GM12892 (cell line): Measurements from ENCODE around the gene TIAL1. TPM values are rescaled to one million over a fixed set of nuclear protein-coding genes. Genes with fewer than 3 reads are reported as not detected.

ENCODE experiments used
- DNase-seq: peaks from one replicate; pipeline ENCODE4 v3.0.0; 2011; ENCODE audit not compliant: insufficient read length
- FAIRE-seq: peaks from 2 replicates; lab custom pipeline; 2011; peaks lifted over from hg19 to GRCh38; lab: Jason Lieb, UNC
- POLR2A ChIP-seq: IDR thresholded peaks from 2 replicates; pipeline ENCODE4 v1.6.1; 2011; ENCODE audit warnings: low read depth, low read length, control low read depth
- POLR2AphosphoS5 ChIP-seq: IDR thresholded peaks from 2 replicates; pipeline ENCODE4 v1.6.1; 2011; ENCODE audit warnings: low read depth, low read length, control low read depth
- TAF1 ChIP-seq: IDR thresholded peaks from 2 replicates; pipeline ENCODE4 v1.6.1; 2011; ENCODE audit warnings: low read depth, mild to moderate bottlenecking, control low read depth, low read length, borderline replicate concordance
- polyA plus RNA-seq: library from polyadenylated mRNA; unstranded; fragments of >200 nt; gene quantifications from one replicate; pipeline ENCODE4 v1.2.1, GENCODE V29; 2012; ENCODE audit warnings: missing spikeins, inconsistent platforms; ENCODE audit not compliant: missing spikeins

Gene TIAL1, protein sequence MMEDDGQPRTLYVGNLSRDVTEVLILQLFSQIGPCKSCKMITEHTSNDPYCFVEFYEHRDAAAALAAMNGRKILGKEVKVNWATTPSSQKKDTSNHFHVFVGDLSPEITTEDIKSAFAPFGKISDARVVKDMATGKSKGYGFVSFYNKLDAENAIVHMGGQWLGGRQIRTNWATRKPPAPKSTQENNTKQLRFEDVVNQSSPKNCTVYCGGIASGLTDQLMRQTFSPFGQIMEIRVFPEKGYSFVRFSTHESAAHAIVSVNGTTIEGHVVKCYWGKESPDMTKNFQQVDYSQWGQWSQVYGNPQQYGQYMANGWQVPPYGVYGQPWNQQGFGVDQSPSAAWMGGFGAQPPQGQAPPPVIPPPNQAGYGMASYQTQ
- polyA plus RNA-seq: 120 TPM

DNA sequence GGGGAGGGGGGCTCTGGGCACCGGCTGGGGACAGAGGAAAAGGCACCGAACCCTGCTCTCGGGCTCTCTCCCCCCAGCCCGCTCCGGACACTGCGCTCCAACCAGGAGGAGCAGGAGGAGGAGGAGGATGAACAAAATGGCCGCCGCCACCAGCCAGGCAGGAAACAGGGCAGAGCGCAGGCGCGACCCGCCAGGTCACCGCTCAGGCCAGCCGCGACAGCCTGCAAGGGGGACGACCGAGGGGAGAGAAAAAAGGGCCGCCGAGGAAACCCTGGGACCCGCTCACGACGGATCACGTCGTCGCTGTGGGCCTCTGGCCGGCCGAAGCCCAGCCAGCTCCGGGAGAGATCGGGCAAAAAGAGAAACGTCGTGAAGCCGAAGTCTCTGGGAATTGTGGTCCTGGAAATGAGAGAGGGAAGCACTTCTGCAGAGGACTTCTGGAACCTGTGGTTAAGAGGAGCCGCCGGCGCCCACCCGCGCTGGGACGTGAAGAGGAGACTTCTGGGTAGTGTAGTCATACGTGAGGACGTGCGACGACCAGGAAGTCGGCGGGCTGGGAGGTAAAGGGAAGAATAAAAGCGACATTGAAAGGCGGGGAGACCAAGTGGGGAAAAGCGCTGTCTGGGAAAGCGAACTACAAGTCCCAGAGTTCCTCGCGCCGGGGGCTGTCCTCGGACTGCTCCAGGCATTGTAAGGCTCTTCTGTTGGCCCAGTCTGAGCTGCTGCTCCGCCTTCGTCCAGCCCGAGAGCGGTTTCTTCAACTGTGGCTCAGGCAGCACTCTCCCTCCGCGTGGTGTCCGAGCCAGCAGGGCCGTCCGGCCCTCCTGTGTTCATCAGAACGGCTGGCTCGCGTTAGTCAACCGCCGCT is at the start of gene TIAL1:
Gene TIAL1, minus strand, starts transcription at position 428 of the 868 bp plus-strand sequence. CDS start 499 bp downstream, outside the sequence.
- TF ChIP-seq POLR2A (peak; percentile 72), POLR2AphosphoS5 (peak; percentile 82), TAF1 (peak; percentile 84; the same call in 1 of the 2 replicates)
- DNase-seq (peak; percentile 72), FAIRE-seq (peak; percentile 100)

DNA sequence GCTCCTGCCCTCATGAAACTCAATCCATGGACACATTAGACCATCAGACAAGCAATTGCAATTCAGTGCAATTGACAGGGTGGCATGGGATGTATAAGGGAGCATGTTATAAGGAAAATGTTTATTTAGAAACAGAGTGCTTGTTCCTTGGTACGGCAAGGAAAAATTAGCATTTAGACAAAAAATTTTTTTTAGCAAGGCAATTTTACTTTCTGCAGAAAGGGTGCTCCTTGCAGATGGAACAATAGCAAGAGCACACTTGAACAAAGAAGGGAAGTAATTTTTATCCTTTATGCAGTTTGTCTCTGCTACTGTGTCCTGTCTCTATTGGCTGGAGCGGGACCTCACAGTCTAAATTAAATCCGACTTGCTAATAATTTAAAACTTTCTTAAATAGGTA is 48.2 kb upstream of the TIAL1 start:
- TF ChIP-seq TAF1 (no peak), POLR2A (no peak), POLR2AphosphoS5 (no peak)
- no peak for DNase-seq
- no peak for FAIRE-seq

DNA sequence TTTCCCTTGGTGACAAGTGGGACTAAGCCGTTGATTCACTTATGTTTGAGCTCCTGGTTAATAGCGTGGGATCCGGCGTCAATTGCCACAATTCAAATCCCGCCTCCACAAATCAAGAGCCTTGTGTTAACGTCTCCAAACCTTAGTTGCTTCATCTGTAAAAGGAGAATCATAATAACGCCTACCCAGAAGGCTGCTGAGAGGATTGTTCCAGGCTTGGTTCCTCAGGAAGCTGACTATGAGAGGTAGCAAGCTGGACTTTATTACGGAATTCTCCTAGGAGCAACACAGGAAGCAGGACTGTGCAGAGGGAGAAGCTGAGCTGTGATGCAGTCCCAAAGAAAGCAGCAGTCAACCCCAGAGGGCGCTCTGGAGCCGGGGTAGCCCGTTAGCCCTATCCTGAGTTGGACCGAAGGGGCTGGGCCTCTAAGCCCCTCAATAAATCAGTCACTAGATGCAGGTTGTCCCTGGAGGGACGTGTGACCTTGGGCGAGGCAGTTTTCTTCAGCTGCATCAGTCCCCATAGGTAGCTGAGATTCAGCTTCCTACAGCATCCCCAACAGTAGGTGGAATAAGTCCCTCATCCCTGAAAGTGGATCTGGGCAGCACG is 47.5 kb upstream of the TIAL1 start:
- FAIRE-seq (no peak), DNase-seq (no peak)
- TF ChIP-seq TAF1 (no peak), POLR2AphosphoS5 (no peak)

DNA sequence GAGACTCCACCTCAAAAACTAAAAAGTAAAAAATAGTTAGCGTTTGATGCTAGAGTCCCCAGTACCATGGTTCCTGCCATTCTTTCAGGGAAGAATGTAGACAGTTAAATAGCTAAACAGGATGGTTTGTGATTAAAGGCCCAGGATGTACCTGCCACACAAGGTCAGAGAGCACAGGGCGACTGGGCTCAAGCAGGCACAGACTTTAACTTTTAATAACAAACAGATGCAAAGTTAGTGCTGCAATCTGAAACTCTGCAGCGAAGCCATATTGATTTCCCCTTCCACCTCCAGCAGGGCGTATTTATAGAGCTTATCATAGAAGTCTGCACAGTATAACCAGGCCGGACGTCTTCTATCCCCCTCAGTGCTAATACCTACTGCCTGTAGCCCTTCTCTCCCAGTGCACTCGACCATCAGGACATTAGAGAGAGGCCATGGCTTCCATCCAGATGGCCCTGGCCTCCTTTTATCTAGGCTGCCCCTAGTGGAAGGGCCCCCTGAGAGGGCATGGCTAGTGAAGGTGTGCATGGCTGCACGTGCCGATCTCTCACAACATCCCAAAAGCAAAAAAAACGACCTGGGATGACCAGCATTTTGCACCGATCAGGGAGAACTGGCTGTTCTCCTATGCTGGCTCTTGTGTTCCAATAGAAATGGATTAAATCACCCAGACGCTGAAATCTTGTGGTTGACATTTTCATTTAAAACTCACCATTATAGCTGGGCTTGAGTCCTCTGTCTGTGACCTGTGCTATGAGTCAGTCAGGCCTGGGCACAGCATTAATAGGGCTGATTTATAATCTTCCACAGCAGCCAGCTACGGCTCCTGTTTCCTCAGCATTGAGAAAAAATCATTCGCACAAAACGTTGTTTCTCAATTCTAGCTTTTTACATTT is 46.8 kb upstream of the TIAL1 start:
- no peak for TF ChIP-seq TAF1
- TF ChIP-seq POLR2AphosphoS5: no peak
- no peak for TF ChIP-seq POLR2A
- no peak for FAIRE-seq
- no peak for DNase-seq

DNA sequence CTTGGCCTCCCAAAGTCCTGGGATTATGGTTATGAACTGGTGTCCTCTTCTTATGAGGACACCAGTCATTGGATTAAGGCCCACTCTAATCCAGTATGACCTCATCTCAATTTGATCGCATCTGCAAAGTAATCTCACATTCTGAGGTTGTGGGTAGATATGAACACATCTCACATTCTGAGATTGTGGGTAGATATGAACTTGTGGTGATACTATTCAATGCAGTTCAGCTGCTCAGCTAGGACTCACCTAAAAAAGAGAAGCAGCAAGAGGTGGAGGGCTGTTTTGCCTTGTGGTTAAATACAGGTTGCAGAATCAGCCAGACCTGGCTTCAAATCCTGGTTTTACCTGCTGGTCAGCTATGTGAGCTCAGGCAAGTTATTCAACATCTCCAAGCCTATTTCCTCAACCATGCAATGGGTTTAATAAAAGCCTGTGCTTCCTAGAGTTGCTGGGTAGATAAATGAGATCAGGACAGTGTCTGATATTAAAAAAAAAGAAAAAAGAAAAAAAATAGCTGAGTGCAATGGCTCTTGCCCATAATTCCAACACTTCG is 45.9 kb upstream of the TIAL1 start:
- FAIRE-seq: no peak
- TF ChIP-seq POLR2AphosphoS5: no peak
- DNase-seq: no peak

DNA sequence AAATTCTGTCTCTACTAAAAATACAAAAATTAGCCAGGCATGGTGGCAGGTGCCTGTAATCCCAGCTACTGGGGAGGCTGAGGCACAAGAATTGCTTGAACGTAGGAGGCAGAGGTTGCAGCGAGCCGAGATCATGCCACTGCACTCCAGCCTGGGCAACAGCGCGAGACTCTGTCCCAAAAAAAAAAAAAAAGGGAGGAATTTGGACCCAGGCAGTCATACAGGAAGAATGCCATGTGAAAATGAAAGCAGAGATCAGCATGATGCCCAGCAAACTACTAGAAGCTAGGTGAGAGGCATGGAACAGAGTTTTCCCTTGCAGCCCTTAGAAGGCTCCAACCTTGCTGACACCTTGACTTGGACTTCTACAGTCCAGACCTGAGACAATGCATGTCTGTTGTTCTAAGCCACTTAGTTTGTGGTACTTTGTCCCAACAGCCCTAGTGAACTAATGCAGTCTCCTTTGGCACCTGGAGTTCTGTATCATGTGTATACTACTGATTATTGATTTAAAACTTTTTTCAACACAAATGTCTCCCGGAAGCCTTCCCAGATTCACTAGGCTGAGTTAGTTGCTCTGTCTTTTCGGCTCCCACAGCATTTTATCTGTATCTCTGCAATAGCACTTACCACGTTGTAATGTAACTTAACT is 44.2 kb upstream of the TIAL1 start:
- TF ChIP-seq POLR2A: no peak
- no peak for TF ChIP-seq TAF1
- TF ChIP-seq POLR2AphosphoS5: no peak
- no peak for FAIRE-seq
- no peak for DNase-seq

DNA sequence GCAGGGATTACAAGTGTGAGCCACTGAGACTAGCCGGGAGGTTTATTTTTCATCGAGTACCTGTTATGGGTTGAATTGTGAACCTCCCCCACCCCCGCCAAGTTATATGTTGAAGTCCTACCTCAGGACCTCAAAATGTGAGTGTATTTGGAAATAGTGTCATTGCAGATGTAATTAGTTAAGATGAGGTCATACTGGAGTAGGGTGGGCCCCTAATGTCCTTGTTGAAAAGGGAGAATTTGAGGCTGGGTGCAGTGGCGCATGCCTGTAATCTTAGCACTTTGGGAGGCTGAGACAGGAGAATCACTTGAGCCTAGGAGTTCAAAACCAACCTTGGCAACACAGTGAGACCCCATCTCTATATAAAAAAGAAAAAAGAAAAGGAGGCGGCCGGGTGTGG is 43.6 kb upstream of the TIAL1 start:
- no peak for DNase-seq
- TF ChIP-seq POLR2AphosphoS5: no peak
- no peak for TF ChIP-seq POLR2A
- TF ChIP-seq TAF1: no peak
- no peak for FAIRE-seq

DNA sequence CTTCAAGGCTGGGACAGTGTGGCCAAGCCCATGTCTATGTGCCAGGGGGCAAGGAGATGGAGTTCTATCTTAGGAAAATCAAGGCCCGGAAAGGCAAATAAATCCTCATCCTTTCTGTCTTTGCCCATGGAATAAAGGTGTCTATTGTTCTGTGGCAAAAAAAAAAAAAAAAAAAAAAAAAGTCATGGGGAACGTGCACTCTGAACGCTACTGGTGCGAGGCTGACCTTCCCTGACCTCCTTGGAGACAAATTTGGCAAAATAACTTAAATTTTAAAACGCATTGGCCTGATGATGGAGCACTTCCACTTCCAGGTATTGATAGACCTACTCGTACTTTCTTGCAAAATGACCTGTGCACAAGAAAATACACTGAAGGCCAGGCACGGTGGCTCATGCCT is 42.2 kb upstream of the TIAL1 start:
- DNase-seq (no peak), FAIRE-seq (no peak)
- TF ChIP-seq TAF1 (no peak), POLR2A (no peak), POLR2AphosphoS5 (no peak)

DNA sequence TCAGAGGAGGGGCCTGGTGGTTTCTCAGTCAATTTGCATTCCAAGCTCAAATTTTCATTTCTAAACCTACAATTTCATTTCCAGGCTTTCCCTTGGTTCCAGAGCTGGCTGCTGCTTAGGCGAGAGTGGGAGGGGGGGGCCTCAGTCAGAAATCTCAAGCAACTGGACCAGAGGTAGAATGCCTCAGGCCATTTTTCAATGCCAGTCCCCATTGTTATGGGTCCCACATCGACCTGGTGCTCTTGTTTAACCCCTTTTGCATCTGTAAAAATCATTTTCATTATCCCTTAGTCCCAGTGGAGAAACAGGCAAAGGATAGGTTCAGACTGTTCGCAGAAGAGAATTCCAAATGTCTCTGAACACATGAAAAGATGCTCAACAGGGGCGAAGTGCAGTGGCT is 40.9 kb upstream of the TIAL1 start:
- FAIRE-seq: no peak
- no peak for TF ChIP-seq TAF1
- no peak for TF ChIP-seq POLR2A
- TF ChIP-seq POLR2AphosphoS5: no peak

DNA sequence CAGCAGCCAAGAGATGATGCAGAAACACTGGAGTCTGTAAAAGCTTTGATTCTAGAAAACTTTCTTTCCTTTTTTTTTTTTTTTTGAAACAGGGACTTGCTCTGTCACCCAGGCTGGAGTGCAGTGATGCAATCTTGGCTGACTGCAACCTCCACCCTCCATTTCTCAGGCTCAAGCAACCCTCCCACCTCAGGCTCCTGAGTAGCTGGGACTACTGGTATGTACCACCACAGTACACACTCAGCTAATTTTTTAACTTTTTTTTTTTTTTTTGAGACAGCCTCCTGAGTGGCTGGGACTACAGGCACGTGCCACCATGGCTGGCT is 37.4 kb upstream of the TIAL1 start:
- FAIRE-seq (no peak), DNase-seq (no peak)
- TF ChIP-seq POLR2A: no peak
- no peak for TF ChIP-seq TAF1

More for the DNA sequence above, 40.9 kb upstream of the TIAL1 start:
- DNase-seq: no peak
